CD4-positive, alpha-beta T cell treated with Interleukin-15 for 1 hour (primary cell): ENCODE measurements around the gene WWTR1.

Source experiments
- DNase-seq: peaks from one replicate; pipeline ENCODE4 v3.0.0-alpha.2; 2020

The WWTR1 gene

GRCh38 chr3:149560001-149560400 lies 97.8 kb downstream of the WWTR1 start:
- no peak for DNase-seq

DNA sequence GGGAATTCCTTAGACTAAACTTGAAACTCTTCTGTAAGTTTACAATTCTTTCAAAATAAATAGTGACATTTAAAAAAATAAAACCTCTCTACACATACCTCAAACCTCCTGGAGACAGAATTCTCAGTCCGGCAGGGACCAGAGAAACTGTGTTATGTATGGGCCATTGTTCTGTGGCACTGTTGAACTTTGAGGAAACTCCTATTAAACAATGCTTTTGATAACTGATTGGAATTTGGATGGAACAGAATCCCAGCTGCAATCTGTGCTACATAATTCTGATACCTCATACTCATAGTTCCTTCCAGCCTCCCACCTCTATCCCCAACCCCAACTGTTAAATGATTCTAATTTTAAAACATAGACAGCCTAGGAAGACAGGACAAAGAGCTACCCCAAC lies 98.3 kb downstream of the WWTR1 start:
- DNase-seq: no peak

DNA sequence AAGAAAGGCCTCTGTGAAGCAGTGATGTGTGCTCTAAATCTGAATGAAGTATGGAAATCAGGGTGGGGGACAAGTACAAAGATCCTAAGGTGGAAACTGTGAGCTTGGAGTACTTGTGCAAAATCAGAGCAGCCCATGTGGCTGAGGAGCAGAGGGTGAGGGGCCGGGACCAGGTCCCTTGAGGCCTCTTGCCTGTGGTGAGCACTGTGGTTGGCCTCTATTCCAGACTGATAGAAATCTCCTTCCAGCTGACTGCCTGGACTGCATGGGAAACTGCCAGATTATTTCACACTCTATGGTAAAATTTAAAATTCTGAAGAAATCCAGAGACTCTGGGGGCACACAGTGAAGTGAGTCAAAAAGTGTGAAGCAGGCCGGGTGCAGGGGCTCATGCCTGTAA lies 101.9 kb downstream of the WWTR1 start:
- no peak for DNase-seq

DNA sequence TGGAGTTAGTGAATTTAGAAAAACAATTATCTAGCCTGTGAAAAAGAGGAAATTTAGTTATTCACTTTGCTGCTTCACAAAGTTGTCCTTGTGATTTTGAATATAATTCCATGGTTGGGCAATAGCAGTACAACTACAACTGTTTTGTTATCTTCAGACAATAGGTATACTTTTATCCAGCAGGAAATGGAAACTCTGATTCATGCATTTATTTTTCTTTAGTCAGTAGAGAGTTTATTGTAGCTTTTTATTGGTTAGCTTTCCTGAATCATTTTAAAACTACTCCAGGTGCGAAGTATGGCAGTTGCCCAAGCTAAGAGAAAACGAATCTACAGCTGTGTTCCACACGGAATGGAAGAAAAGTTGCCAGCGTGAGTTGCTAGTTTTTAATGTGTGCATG lies 103.0 kb downstream of the WWTR1 start:
- no peak for DNase-seq

- no peak for DNase-seq
Observed at GRCh38 chr3:149553781-149554451, 103.9 kb downstream of the WWTR1 start.

GRCh38 chr3:149552700-149553099 lies 105.1 kb downstream of the WWTR1 start:
- no peak for DNase-seq

- DNase-seq: no peak
Observed at GRCh38 chr3:149551500-149551899, 106.3 kb downstream of the WWTR1 start.

DNA sequence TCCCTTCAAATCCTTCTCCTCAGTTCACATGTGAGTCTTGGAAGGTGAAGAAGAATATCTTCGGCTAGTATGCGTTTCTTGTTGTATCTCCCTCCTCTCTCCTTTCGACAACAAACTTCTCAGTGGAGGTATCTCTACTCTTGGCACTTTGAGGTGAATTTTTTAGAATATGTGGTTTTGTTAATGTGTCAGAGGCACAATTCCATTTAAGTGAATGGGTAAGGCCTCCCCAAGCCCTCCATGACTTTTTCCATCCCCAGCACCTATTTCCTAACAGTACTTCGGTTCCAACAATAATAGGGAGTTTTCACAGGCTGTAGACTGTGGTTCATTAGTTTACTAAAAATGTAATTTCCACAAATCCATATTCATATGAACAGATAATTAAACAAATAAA lies 109.2 kb downstream of the WWTR1 start:
- no peak for DNase-seq

- DNase-seq: no peak
Observed at GRCh38 chr3:149547954-149548668, 109.7 kb downstream of the WWTR1 start.

GRCh38 chr3:149547413-149547812 lies 110.4 kb downstream of the WWTR1 start:
- DNase-seq: no peak

DNA sequence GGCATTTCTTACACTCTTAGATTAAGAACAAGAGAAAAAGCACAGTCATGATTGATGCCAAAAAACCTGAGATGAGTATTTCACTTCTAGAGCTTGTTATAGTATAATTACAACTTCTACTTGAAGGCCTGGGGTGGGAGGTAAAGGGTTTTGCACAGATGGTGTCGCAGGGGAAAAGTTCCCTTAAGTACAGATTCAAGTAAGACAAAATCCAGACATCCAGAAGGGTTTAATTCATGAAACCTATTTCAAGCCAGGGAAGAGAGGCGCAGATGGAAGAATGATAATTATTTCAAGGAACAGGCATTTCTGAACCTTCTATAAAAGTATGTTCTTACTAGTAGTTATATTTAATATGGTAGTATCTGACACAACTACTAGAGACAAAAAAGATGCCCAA lies 112.8 kb downstream of the WWTR1 start:
- DNase-seq: no peak

- DNase-seq: no peak
Observed at GRCh38 chr3:149542375-149543312, 115.2 kb downstream of the WWTR1 start.

DNA sequence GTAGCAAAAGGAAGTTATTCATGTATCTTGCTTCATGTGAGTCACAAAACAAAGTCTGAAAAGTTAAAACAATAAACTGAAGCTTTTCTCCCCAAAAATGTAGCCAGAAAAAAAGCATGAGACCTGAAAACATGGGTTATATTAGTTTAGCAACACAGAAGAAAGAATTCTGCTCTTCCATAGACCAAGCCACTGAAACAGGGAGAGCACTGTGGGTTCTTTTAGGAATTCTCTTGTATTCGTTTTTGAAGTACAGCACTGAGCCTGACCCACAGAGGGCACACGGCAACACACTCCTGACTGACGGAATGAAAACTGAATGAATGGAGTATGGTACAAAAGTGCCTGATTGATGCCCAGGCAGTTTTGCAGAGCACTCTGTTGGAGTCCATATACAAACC lies 116.7 kb downstream of the WWTR1 start:
- no peak for DNase-seq

- DNase-seq: no peak
Observed at GRCh38 chr3:149538371-149538770, 119.5 kb downstream of the WWTR1 start.

- no peak for DNase-seq
Observed at GRCh38 chr3:149536429-149536828, 121.4 kb downstream of the WWTR1 start.

- DNase-seq: no peak
Observed at GRCh38 chr3:149535333-149535685, 122.5 kb downstream of the WWTR1 start.

- no peak for DNase-seq
Observed at GRCh38 chr3:149534671-149535332, 123.0 kb downstream of the WWTR1 start.

GRCh38 chr3:149534082-149534481 lies 123.7 kb downstream of the WWTR1 start:
- DNase-seq: no peak

- no peak for DNase-seq
Observed at GRCh38 chr3:149532489-149533180, 125.2 kb downstream of the WWTR1 start.

DNA sequence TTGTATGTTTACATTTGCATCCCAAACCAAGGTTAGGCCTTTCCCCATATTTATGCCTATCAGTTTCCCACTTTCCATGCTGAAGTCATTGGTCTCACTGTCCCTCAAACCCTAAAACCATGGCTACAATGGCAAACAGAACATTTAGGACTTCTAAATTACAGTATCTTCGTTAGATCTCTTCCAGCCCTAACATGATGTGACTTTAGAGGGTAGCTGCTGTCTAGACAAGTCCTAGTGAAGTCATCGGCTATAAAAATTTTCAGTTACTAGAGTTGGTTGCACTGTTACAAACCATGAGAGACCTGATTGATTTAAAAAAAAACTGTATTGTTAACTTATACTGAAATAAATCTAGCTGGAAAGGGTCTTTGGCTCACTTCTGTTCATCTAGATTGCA lies 128.7 kb downstream of the WWTR1 start:
- DNase-seq: no peak

- DNase-seq: no peak
Observed at GRCh38 chr3:149528340-149528650, 129.5 kb downstream of the WWTR1 start.

DNA sequence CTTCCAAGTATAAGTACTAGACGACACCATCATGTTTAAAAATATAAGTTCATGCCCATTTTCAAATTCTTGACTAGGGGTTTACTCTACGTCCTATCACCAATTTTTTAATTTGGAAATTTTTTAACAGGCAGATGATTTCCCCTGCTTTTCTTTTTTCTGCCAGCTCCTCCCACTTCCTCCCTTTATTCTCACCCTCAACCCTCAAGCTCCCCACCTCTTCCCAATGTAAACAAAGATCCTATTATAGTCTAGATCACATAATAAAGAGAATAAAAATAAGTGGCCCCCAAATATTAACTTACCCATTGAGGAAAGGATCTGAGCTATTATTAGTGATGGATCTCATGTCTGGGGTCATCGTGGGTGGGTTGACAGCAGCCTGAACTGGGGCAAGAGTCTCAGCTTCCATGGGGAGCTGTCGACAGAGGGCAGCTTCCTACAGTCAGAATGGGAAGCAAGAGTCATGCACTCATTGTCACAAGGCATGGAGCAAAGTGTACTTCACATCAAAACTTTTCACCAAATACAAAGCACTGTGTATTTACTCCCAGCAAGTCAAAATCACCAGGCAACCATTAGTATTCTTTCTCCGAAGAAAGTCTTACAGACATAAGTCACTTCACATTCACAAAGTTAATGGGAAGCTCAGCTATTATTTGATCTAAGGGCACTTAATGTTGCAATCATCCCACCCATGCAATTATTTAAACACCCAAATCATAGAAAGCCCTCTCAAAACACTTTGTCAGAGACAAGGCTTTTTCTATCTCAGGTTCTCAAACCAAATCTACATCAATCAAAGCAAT lies 130.1 kb downstream of the WWTR1 start:
- no peak for DNase-seq
